ENCODE data around the gene CSTF3.

- no peak for TF ChIP-seq CTCF (IDR thresholded peaks at IDR 0.05; ENCODE audit: borderline replicate concordance, extremely low read depth, low read length, poor library complexity, severe bottlenecking)
- TF ChIP-seq EZH2 (IDR thresholded peaks at IDR 0.05; ENCODE audit: borderline replicate concordance, low read depth, low read length, severe bottlenecking), result no peak
These were observed 105.9 kb downstream of the CSTF3 start for GRCh38 chr11:33055375-33055774.

All from DND-41 (cell line).